HepG2 (cell line): Measurements from ENCODE around the gene RARG. TPM values are rescaled to one million over a fixed set of nuclear protein-coding genes. Genes with fewer than 3 reads are reported as not detected.
A peak's percentile ranks its signal among the peaks of the same experiment; 100 is the strongest.

ENCODE experiments used
- CBFB ChIP-seq: sonication (generic); formaldehyde crosslinking; IDR thresholded peaks from 2 replicates; pipeline ENCODE4 v1.4.0; 2020; ENCODE audit warnings: missing genetic modification reagents
- EZH2 ChIP-seq: conservative IDR thresholded peaks from 2 replicates; pipeline ENCODE4 v1.6.1; 2012; ENCODE audit warnings: mild to moderate bottlenecking, low read depth, low read length, moderate library complexity
- NFE2 ChIP-seq: sonication (generic); formaldehyde crosslinking; IDR thresholded peaks from 2 replicates; pipeline ENCODE4 v1.4.0; 2020; ENCODE audit warnings: missing genetic modification reagents
- SATB2 ChIP-seq: sonication (generic); formaldehyde crosslinking; IDR thresholded peaks from 2 replicates; pipeline ENCODE4 v1.5.0; 2020; ENCODE audit warnings: missing genetic modification reagents
- XBP1 ChIP-seq: sonication (generic); formaldehyde crosslinking; IDR thresholded peaks from 2 replicates; pipeline ENCODE4 v1.5.0; 2020; ENCODE audit warnings: missing genetic modification reagents
- ZC3H4 ChIP-seq: sonication (generic); formaldehyde crosslinking; IDR thresholded peaks from 2 replicates; pipeline ENCODE4 v1.4.0; 2020; ENCODE audit warnings: missing genetic modification reagents, borderline replicate concordance
- ZNF350 ChIP-seq: sonication (generic); formaldehyde crosslinking; IDR thresholded peaks from 2 replicates; pipeline ENCODE4 v1.4.0; 2020; ENCODE audit warnings: mild to moderate bottlenecking, low read depth, missing genetic modification reagents, borderline replicate concordance
- ZNF432 ChIP-seq: sonication (generic); formaldehyde crosslinking; IDR thresholded peaks from 2 replicates; pipeline ENCODE4 v1.5.0; 2020; ENCODE audit warnings: missing genetic modification reagents, mild to moderate bottlenecking, borderline replicate concordance
- ZNF569 ChIP-seq: sonication (generic); formaldehyde crosslinking; IDR thresholded peaks from 2 replicates; pipeline ENCODE4 v1.5.0; 2020; ENCODE audit warnings: mild to moderate bottlenecking, missing genetic modification reagents, moderate library complexity, borderline replicate concordance
- ZNF878 ChIP-seq: sonication (generic); formaldehyde crosslinking; IDR thresholded peaks from 2 replicates; pipeline ENCODE4 v1.8.1; 2023; ENCODE audit warnings: mild to moderate bottlenecking, missing genetic modification reagents, moderate library complexity
- polyA plus RNA-seq, 8 experiments: library from polyadenylated mRNA; depleted of rRNA in 3 of 8; stranded (reverse) in 7 of 8; unstranded in 1 of 8; fragments of >200 nt; fragmentation: Illumina TruSeq in 4 of 8; extraction: Trizol in 4 of 8; gene quantifications; 2 replicates each; pipeline versions ENCODE4 v1.2.1 to v1.2.3, GENCODE V29; 2011 to 2016; ENCODE audit warnings: low read depth in 4 of 8, missing spikeins in 1 of 8, mixed read lengths in 1 of 8; ENCODE audit not compliant: insufficient read depth in 1 of 8
- total RNA-seq, 5 experiments: library from RNA; depleted of rRNA; stranded (reverse); fragments of >200 nt; fragmentation: Illumina TruSeq; extraction: Trizol; gene quantifications; 2 replicates each; pipeline ENCODE4 v1.2.3, GENCODE V29; 2016; ENCODE audit warnings: low read depth in 1 of 5
- TF ChIP-seq, protein P1 (sequence below): sonication (generic); formaldehyde crosslinking; IDR thresholded peaks from 2 replicates; pipeline ENCODE4 v1.5.0; 2020; ENCODE audit warnings: mild to moderate bottlenecking, missing genetic modification reagents, borderline replicate concordance
- TF ChIP-seq, protein P2 (sequence below): sonication (generic); formaldehyde crosslinking; IDR thresholded peaks from 2 replicates; pipeline ENCODE4 v1.4.0; 2020; ENCODE audit warnings: mild to moderate bottlenecking, missing genetic modification reagents
- TF ChIP-seq, protein P3 (sequence below): IDR thresholded peaks from 2 replicates; pipeline ENCODE4 v1.6.1; 2016; ENCODE audit warnings: mild to moderate bottlenecking, missing biosample characterization, missing genetic modification reagents
- TF ChIP-seq, protein P4 (sequence below): sonication (generic); formaldehyde crosslinking; IDR thresholded peaks from 2 replicates; pipeline ENCODE4 v1.4.0; 2020; ENCODE audit warnings: missing genetic modification reagents, borderline replicate concordance
- TF ChIP-seq, protein P5 (sequence below): sonication (generic); formaldehyde crosslinking; IDR thresholded peaks from 2 replicates; pipeline ENCODE4 v1.4.0; 2020; ENCODE audit warnings: missing genetic modification reagents
- TF ChIP-seq, protein P6 (sequence below): sonication (generic); formaldehyde crosslinking; IDR thresholded peaks from 2 replicates; pipeline ENCODE4 v1.4.0; 2020; ENCODE audit warnings: missing genetic modification reagents

The RARG gene
- total and polyA plus RNA-seq, 2 of the 13 experiments (the other 11 are each of a cell fraction or from before 2014, with no cell fraction given), result 0.77 to 1.5 TPM

DNA sequence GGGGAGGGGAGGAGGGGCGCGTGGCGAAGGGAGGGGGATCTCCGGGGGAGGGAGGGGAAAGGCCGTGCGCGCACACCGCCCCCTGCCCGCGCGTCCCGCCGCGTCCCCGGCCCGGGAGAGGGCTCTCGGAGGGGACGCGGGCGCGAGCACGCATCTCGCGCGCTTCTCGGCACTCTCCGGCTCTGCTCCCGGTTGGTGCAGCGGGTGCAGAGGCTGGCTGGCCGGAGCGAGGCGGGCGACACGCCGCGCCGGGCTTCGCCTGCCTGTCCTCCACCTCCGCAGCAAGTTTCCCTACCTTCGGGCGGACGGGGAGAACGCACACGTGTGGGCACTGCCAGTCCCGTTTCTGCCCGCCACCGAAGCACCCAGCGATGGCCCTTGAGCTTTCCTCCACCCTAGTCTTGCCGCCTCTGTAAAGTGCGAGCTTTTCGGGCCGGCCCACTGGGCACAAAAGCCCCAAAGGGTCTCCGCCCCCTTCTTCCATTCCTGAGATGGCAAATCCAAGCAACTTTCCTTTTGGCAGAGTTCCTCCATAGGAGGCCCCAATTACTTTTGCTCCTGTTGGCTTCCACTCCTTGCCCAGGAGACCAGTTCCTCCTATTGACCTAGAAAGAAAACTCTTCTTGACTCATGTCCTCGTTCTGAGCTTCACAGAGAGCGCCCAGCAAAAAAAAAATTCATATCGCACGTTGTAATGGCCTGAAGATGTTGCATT lies 50.9 kb downstream of the RARG start (continued):
- TF ChIP-seq, protein P1, sequence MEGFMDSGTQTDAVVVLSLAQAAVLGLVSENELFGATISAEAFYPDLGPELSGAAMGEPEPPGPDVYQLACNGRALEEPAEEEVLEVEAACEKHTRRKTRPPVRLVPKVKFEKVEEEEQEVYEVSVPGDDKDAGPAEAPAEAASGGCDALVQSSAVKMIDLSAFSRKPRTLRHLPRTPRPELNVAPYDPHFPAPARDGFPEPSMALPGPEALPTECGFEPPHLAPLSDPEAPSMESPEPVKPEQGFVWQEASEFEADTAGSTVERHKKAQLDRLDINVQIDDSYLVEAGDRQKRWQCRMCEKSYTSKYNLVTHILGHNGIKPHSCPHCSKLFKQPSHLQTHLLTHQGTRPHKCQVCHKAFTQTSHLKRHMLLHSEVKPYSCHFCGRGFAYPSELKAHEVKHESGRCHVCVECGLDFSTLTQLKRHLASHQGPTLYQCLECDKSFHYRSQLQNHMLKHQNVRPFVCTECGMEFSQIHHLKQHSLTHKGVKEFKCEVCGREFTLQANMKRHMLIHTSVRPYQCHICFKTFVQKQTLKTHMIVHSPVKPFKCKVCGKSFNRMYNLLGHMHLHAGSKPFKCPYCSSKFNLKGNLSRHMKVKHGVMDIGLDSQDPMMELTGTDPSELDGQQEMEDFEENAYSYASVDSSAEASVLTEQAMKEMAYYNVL (CRISPR knock-in tag), result no peak
- TF ChIP-seq ZNF432 (no peak), ZNF350 (CRISPR knock-in tag) (0 out of 2 replicates have a peak, but pooled peaks have one; percentile 1), CBFB (CRISPR knock-in tag) (no peak), EZH2 (no peak), NFE2 (CRISPR knock-in tag) (no peak), XBP1 (CRISPR knock-in tag) (no peak), ZNF878 (peak; percentile 64; the same call in 1 of the 2 replicates), ZNF569 (CRISPR knock-in tag) (no peak), SATB2 (no peak), ZC3H4 (no peak)
- TF ChIP-seq, protein P2, sequence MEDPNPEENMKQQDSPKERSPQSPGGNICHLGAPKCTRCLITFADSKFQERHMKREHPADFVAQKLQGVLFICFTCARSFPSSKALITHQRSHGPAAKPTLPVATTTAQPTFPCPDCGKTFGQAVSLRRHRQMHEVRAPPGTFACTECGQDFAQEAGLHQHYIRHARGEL (CRISPR knock-in tag), result no peak
- TF ChIP-seq, protein P3, sequence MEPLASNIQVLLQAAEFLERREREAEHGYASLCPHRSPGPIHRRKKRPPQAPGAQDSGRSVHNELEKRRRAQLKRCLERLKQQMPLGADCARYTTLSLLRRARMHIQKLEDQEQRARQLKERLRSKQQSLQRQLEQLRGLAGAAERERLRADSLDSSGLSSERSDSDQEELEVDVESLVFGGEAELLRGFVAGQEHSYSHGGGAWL (CRISPR knock-in tag), result no peak; the same call in 1 of the 2 replicates
- TF ChIP-seq, protein P4, sequence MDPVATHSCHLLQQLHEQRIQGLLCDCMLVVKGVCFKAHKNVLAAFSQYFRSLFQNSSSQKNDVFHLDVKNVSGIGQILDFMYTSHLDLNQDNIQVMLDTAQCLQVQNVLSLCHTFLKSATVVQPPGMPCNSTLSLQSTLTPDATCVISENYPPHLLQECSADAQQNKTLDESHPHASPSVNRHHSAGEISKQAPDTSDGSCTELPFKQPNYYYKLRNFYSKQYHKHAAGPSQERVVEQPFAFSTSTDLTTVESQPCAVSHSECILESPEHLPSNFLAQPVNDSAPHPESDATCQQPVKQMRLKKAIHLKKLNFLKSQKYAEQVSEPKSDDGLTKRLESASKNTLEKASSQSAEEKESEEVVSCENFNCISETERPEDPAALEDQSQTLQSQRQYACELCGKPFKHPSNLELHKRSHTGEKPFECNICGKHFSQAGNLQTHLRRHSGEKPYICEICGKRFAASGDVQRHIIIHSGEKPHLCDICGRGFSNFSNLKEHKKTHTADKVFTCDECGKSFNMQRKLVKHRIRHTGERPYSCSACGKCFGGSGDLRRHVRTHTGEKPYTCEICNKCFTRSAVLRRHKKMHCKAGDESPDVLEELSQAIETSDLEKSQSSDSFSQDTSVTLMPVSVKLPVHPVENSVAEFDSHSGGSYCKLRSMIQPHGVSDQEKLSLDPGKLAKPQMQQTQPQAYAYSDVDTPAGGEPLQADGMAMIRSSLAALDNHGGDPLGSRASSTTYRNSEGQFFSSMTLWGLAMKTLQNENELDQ (CRISPR knock-in tag), result no peak
- TF ChIP-seq, protein P5, sequence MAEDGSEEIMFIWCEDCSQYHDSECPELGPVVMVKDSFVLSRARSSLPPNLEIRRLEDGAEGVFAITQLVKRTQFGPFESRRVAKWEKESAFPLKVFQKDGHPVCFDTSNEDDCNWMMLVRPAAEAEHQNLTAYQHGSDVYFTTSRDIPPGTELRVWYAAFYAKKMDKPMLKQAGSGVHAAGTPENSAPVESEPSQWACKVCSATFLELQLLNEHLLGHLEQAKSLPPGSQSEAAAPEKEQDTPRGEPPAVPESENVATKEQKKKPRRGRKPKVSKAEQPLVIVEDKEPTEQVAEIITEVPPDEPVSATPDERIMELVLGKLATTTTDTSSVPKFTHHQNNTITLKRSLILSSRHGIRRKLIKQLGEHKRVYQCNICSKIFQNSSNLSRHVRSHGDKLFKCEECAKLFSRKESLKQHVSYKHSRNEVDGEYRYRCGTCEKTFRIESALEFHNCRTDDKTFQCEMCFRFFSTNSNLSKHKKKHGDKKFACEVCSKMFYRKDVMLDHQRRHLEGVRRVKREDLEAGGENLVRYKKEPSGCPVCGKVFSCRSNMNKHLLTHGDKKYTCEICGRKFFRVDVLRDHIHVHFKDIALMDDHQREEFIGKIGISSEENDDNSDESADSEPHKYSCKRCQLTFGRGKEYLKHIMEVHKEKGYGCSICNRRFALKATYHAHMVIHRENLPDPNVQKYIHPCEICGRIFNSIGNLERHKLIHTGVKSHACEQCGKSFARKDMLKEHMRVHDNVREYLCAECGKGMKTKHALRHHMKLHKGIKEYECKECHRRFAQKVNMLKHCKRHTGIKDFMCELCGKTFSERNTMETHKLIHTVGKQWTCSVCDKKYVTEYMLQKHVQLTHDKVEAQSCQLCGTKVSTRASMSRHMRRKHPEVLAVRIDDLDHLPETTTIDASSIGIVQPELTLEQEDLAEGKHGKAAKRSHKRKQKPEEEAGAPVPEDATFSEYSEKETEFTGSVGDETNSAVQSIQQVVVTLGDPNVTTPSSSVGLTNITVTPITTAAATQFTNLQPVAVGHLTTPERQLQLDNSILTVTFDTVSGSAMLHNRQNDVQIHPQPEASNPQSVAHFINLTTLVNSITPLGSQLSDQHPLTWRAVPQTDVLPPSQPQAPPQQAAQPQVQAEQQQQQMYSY (CRISPR knock-in tag), result no peak; the same call in 1 of the 2 replicates
- TF ChIP-seq, protein P6, sequence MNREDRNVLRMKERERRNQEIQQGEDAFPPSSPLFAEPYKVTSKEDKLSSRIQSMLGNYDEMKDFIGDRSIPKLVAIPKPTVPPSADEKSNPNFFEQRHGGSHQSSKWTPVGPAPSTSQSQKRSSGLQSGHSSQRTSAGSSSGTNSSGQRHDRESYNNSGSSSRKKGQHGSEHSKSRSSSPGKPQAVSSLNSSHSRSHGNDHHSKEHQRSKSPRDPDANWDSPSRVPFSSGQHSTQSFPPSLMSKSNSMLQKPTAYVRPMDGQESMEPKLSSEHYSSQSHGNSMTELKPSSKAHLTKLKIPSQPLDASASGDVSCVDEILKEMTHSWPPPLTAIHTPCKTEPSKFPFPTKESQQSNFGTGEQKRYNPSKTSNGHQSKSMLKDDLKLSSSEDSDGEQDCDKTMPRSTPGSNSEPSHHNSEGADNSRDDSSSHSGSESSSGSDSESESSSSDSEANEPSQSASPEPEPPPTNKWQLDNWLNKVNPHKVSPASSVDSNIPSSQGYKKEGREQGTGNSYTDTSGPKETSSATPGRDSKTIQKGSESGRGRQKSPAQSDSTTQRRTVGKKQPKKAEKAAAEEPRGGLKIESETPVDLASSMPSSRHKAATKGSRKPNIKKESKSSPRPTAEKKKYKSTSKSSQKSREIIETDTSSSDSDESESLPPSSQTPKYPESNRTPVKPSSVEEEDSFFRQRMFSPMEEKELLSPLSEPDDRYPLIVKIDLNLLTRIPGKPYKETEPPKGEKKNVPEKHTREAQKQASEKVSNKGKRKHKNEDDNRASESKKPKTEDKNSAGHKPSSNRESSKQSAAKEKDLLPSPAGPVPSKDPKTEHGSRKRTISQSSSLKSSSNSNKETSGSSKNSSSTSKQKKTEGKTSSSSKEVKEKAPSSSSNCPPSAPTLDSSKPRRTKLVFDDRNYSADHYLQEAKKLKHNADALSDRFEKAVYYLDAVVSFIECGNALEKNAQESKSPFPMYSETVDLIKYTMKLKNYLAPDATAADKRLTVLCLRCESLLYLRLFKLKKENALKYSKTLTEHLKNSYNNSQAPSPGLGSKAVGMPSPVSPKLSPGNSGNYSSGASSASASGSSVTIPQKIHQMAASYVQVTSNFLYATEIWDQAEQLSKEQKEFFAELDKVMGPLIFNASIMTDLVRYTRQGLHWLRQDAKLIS (CRISPR knock-in tag), result no peak
